OCI-LY1 (cell line): ENCODE measurements around the gene TP53TG3D.
"Not testable (repeated sequence)": the region's sequence is repeated elsewhere in the genome, so short reads cannot be mapped to it uniquely, and the experiment has no call there.

Experiments
- CTCF ChIP-seq: fragments of 200-600 bp; sonication (generic), shearing (Covaris generic); IDR thresholded peaks from 2 replicates; pipeline ENCODE4 v1.5.1; 2017; ENCODE audit warnings: mild to moderate bottlenecking, antibody characterized with exemption, low read length, moderate library complexity, mixed read lengths
- EZH2 ChIP-seq: fragments of 200-600 bp; sonication (generic), shearing (Covaris generic); IDR thresholded peaks from 2 replicates; pipeline ENCODE4 v1.8.0; 2017; ENCODE audit warnings: borderline replicate concordance, mixed run types, mild to moderate bottlenecking, antibody characterized with exemption, low read length, moderate library complexity, mixed read lengths

- not testable (repeated sequence) for TF ChIP-seq CTCF, EZH2
Observed at GRCh38 chr16:32289197-32289596, 36.1 kb downstream of the TP53TG3D start.
